K562 (cell line): ENCODE results near the gene PRRC2A. TPM values are rescaled to one million over a fixed set of nuclear protein-coding genes. Genes with fewer than 3 reads are reported as not detected.

Experiments used
- BDP1 ChIP-seq: IDR thresholded peaks from 3 replicates; pipeline ENCODE4 v1.6.1; 2011; ENCODE audit not compliant: insufficient read length, insufficient read depth
- BRCA1 ChIP-seq, 2 experiments: fragments of 450-650 bp in 1 of 2; sonication (generic) in 1 of 2; formaldehyde crosslinking in 1 of 2; IDR thresholded peaks; 2 replicates each; pipeline versions ENCODE4 v1.5.0 to v1.6.1; 2017 to 2020; ENCODE audit warnings: mild to moderate bottlenecking in 1 of 2, missing genetic modification reagents in 1 of 2
- CREM ChIP-seq: IDR thresholded peaks from 2 replicates; pipeline ENCODE4 v1.6.1; 2014; ENCODE audit warnings: antibody characterized with exemption, low read depth
- CTBP1 ChIP-seq: fragments of 450-650 bp; IDR thresholded peaks from 2 replicates; pipeline ENCODE4 v1.6.1; 2016; ENCODE audit warnings: borderline replicate concordance
- ETV6 ChIP-seq, 3 experiments: fragments of 150-350 bp in 1 of 3; sonication (generic) in 1 of 3; formaldehyde crosslinking in 1 of 3; IDR thresholded peaks; 2 replicates each; pipeline versions ENCODE4 v1.6.1 to v1.8.0; 2014 to 2022; ENCODE audit warnings: borderline replicate concordance in 2 of 3, low read depth in 2 of 3, antibody characterized with exemption in 1 of 3, low read length in 1 of 3, mild to moderate bottlenecking in 1 of 3, missing genetic modification reagents in 1 of 3
- FOXA1 ChIP-seq: fragments of 450-650 bp; IDR thresholded peaks from 2 replicates; pipeline ENCODE4 v1.6.1; 2016; ENCODE audit warnings: mild to moderate bottlenecking, borderline replicate concordance
- FOXJ3 ChIP-seq: sonication (generic); formaldehyde crosslinking; IDR thresholded peaks from 2 replicates; pipeline ENCODE4 v1.4.0; 2020; ENCODE audit warnings: mild to moderate bottlenecking, missing genetic modification reagents
- GABPB1 ChIP-seq: sonication (generic); formaldehyde crosslinking; IDR thresholded peaks from 2 replicates; pipeline ENCODE4 v1.8.0; 2022; ENCODE audit warnings: mild to moderate bottlenecking, missing genetic modification reagents
- JUND ChIP-seq, 2 experiments: IDR thresholded peaks; 2 replicates in 1 of 2; 3 replicates in 1 of 2; pipeline ENCODE4 v1.6.1; 2011; ENCODE audit warnings: borderline replicate concordance in 2 of 2, low read depth in 2 of 2, low read length in 2 of 2, improper control_type of control experiment in 1 of 2, missing biosample characterization in 1 of 2, missing genetic modification characterization in 1 of 2, missing genetic modification reagents in 1 of 2
- MCM2 ChIP-seq: fragments of 450-650 bp; IDR thresholded peaks from 2 replicates; pipeline ENCODE4 v1.6.1; 2017; ENCODE audit warnings: low read depth, mild to moderate bottlenecking
- PHF21A ChIP-seq: fragments of 450-650 bp; IDR thresholded peaks from 2 replicates; pipeline ENCODE4 v1.6.1; 2017; ENCODE audit warnings: low read depth, borderline replicate concordance
- POU5F1 ChIP-seq: fragments of 150-350 bp; IDR thresholded peaks from 2 replicates; pipeline ENCODE4 v1.6.1; 2014; ENCODE audit warnings: borderline replicate concordance, low read length, low read depth, mild to moderate bottlenecking; ENCODE audit not compliant: partially characterized antibody
- PRDM10 ChIP-seq: fragments of 450-650 bp; IDR thresholded peaks from 2 replicates; pipeline ENCODE4 v1.6.1; 2018; ENCODE audit not compliant: partially characterized antibody
- RBM14 ChIP-seq: fragments of 200-400 bp; formaldehyde crosslinking; IDR thresholded peaks from 2 replicates; pipeline ENCODE4 v1.6.1; 2018; ENCODE audit warnings: low read depth, mild to moderate bottlenecking, low read length, moderate library complexity, borderline replicate concordance; ENCODE audit not compliant: insufficient read depth
- STAG1 ChIP-seq: sonication (generic); formaldehyde crosslinking; IDR thresholded peaks from 2 replicates; pipeline ENCODE4 v1.5.0; 2020; ENCODE audit warnings: missing genetic modification reagents, borderline replicate concordance
- TCF7 ChIP-seq: sonication (generic); IDR thresholded peaks from 2 replicates; pipeline ENCODE4 v1.6.1; 2016; ENCODE audit warnings: antibody characterized with exemption, borderline replicate concordance
- ZBTB8A ChIP-seq: fragments of 450-650 bp; IDR thresholded peaks from 2 replicates; pipeline ENCODE4 v1.6.1; 2018; ENCODE audit warnings: mild to moderate bottlenecking, moderate library complexity; ENCODE audit not compliant: partially characterized antibody
- ZKSCAN3 ChIP-seq: fragments of 250-450 bp; sonication (Bioruptor Pico); IDR thresholded peaks from 2 replicates; pipeline ENCODE4 v1.4.0; 2020
- ZNF133 ChIP-seq: fragments of 250-450 bp; sonication (Bioruptor Pico); IDR thresholded peaks from 2 replicates; pipeline ENCODE4 v1.4.0; 2020; ENCODE audit warnings: mild to moderate bottlenecking
- ZNF146 ChIP-seq: IDR thresholded peaks from one replicate; pipeline ENCODE4 v1.6.1; 2018; ENCODE audit warnings: missing compliant biosample characterization; ENCODE audit not compliant: unreplicated experiment
- ZNF224 ChIP-seq: sonication (generic); formaldehyde crosslinking; IDR thresholded peaks from 2 replicates; pipeline ENCODE4 v1.8.0; 2022; ENCODE audit warnings: mild to moderate bottlenecking, missing genetic modification reagents
- ZNF436 ChIP-seq: fragments of 250-450, 450-650 bp; sonication (Bioruptor Pico); formaldehyde crosslinking; IDR thresholded peaks from 2 replicates; pipeline ENCODE4 v1.7.0; 2020; ENCODE audit warnings: mild to moderate bottlenecking
- ZNF449 ChIP-seq: fragments of 250-450 bp; sonication (Bioruptor Pico); IDR thresholded peaks from 2 replicates; pipeline ENCODE4 v1.8.0; 2022; ENCODE audit warnings: moderate library complexity, mild to moderate bottlenecking, inconsistent platforms
- polyA plus RNA-seq, 8 experiments: library from polyadenylated mRNA; depleted of rRNA in 4 of 8; stranded (reverse) in 5 of 8; unstranded in 3 of 8; fragments of >200 nt; fragmentation: Nextera tagmentation in 2 of 8; fragmentation: Illumina TruSeq in 1 of 8; extraction: Ambion mirVana in 2 of 8; extraction: Trizol in 1 of 8; gene quantifications; 2 replicates each; pipeline versions ENCODE4 v1.2.1 to v1.2.3, GENCODE V29; 2011 to 2014; ENCODE audit warnings: inconsistent platforms in 1 of 8, missing spikeins in 1 of 8
- total RNA-seq, 7 experiments: library from RNA; depleted of rRNA in 6 of 7; stranded (reverse); fragments of >200 nt in 6 of 7; fragmentation: Illumina TruSeq in 2 of 7; extraction: Trizol in 2 of 7; gene quantifications; 2 replicates each; pipeline versions ENCODE4 v1.2.1 to v1.2.3, GENCODE V29; 2011 to 2021; ENCODE audit warnings: low replicate concordance in 1 of 7

The PRRC2A gene
- total and polyA plus RNA-seq, 9 of the 15 experiments (the other 6 are each of a cell fraction or from before 2014, with no cell fraction given), result 1.0 to 332 (median 63.0) TPM

- no peak for TF ChIP-seq RBM14
- TF ChIP-seq TCF7, result no peak
- TF ChIP-seq PHF21A, result no peak
- TF ChIP-seq ZNF449 (CRISPR knock-in tag), result no peak
- TF ChIP-seq CTBP1, result peak; percentile 51
- TF ChIP-seq ZNF436 (CRISPR knock-in tag), result no peak
- TF ChIP-seq ZBTB8A, result no peak
- no peak for TF ChIP-seq CREM
- no peak for TF ChIP-seq ZNF224
- no peak for TF ChIP-seq POU5F1
- TF ChIP-seq MCM2, result no peak
- peak in 1 of 2 experiments; percentile 75; a peak in 2 of 4 replicates for TF ChIP-seq ETV6 (IDR thresholded peaks at IDR 0.05; ENCODE audit: borderline replicate concordance in 1 of 2, low read depth in 2 of 2, low read length in 1 of 2)
- no peak for TF ChIP-seq ETV6 (CRISPR knock-in tag; IDR thresholded peaks at IDR 0.05; ENCODE audit: borderline replicate concordance)
- no peak for TF ChIP-seq ZKSCAN3 (CRISPR knock-in tag)
- no peak for TF ChIP-seq FOXA1
- no peak for TF ChIP-seq FOXJ3 (CRISPR knock-in tag)
- TF ChIP-seq ZNF146 (CRISPR knock-in tag), result no peak
- TF ChIP-seq PRDM10, result no peak
- no peak for TF ChIP-seq BDP1
- no peak for TF ChIP-seq ZNF133 (CRISPR knock-in tag)
- no peak for TF ChIP-seq GABPB1
- no peak for TF ChIP-seq STAG1 (CRISPR knock-in tag)
- TF ChIP-seq BRCA1 (IDR thresholded peaks at IDR 0.05), result no peak
- TF ChIP-seq BRCA1 (CRISPR knock-in tag; IDR thresholded peaks at IDR 0.05), result no peak
- TF ChIP-seq JUND (IDR thresholded peaks at IDR 0.05; ENCODE audit: borderline replicate concordance, low read depth, low read length), result no peak
- TF ChIP-seq JUND (tag; IDR thresholded peaks at IDR 0.05; ENCODE audit: borderline replicate concordance, low read depth, low read length), result no peak
Measured at GRCh38 chr6:31614684-31615578, 5.6 kb upstream of the PRRC2A start, which contains the start of gene AIF1 (continued).
